H9 (cell line): ENCODE measurements around the gene RPS6KA4. TPM values are rescaled to one million over a fixed set of nuclear protein-coding genes. Genes with fewer than 3 reads are reported as not detected.

Experiments
- DNase-seq: peaks from one replicate; pipeline ENCODE4 v3.0.0-alpha.2; 2017
- H2AFZ ChIP-seq: one replicate; pipeline ENCODE4 v1.6.1; 2013; ENCODE audit warnings: mild to moderate bottlenecking, low read length, control low read depth, moderate library complexity
- H2AK5ac ChIP-seq: 2 replicates; pipeline ENCODE4 v1.6.1; 2013; ENCODE audit warnings: low read length, control low read depth, mixed read lengths; ENCODE audit not compliant: insufficient read length
- H2BK120ac ChIP-seq: one replicate; pipeline ENCODE4 v1.6.1; 2013; ENCODE audit warnings: low read depth, mild to moderate bottlenecking, low read length, control low read depth, inconsistent platforms; ENCODE audit not compliant: poor library complexity, severe bottlenecking
- H2BK12ac ChIP-seq: 2 replicates; pipeline ENCODE4 v1.6.1; 2013; ENCODE audit warnings: low read length, control low read depth, mixed read lengths, low read depth; ENCODE audit not compliant: insufficient read length
- H2BK15ac ChIP-seq: 2 replicates; pipeline ENCODE4 v1.6.1; 2013; ENCODE audit warnings: low read depth, low read length, control low read depth
- H2BK20ac ChIP-seq: one replicate; pipeline ENCODE4 v1.6.1; 2013; ENCODE audit warnings: low read depth, mild to moderate bottlenecking, low read length, control low read depth, inconsistent platforms; ENCODE audit not compliant: poor library complexity, severe bottlenecking
- H2BK5ac ChIP-seq: 2 replicates; pipeline ENCODE4 v1.6.1; 2013; ENCODE audit warnings: low read length, control low read depth, mixed read lengths; ENCODE audit not compliant: insufficient read length
- H3K14ac ChIP-seq: 2 replicates; pipeline ENCODE4 v1.6.1; 2013; ENCODE audit warnings: low read length, control low read depth; ENCODE audit not compliant: insufficient read depth
- H3K18ac ChIP-seq: 2 replicates; pipeline ENCODE4 v1.6.1; 2013; ENCODE audit warnings: low read depth, mild to moderate bottlenecking, mixed read lengths, low read length, control low read depth; ENCODE audit not compliant: insufficient read length
- H3K23ac ChIP-seq: 2 replicates; pipeline ENCODE4 v1.6.1; 2013; ENCODE audit warnings: low read length, control low read depth, mixed read lengths, low read depth; ENCODE audit not compliant: insufficient read length
- H3K23me2 ChIP-seq: 2 replicates; pipeline ENCODE4 v1.6.1; 2013; ENCODE audit warnings: low read depth, mild to moderate bottlenecking, mixed read lengths, low read length, control low read depth; ENCODE audit not compliant: insufficient read length, poor library complexity, severe bottlenecking
- H3K27ac ChIP-seq: 2 replicates; pipeline ENCODE4 v1.5.1; 2013; ENCODE audit warnings: low read length, control low read depth, mixed read lengths, low read depth; ENCODE audit not compliant: insufficient read length
- H3K27me3 ChIP-seq: 2 replicates; pipeline ENCODE4 v1.6.1; 2013; ENCODE audit warnings: low read length, control low read depth, inconsistent platforms; ENCODE audit not compliant: insufficient read depth
- H3K4ac ChIP-seq: 2 replicates; pipeline ENCODE4 v1.6.1; 2013; ENCODE audit warnings: low read depth, mild to moderate bottlenecking, control low read depth, inconsistent platforms, low read length, moderate library complexity
- H3K4me1 ChIP-seq: 2 replicates; pipeline ENCODE4 v1.6.1; 2013; ENCODE audit warnings: low read length, control low read depth, inconsistent platforms; ENCODE audit not compliant: insufficient read depth
- H3K4me2 ChIP-seq: 2 replicates; pipeline ENCODE4 v1.6.1; 2013; ENCODE audit warnings: low read length, control low read depth, mixed read lengths; ENCODE audit not compliant: insufficient read length, insufficient read depth
- H3K56ac ChIP-seq: 2 replicates; pipeline ENCODE4 v1.6.1; 2013; ENCODE audit warnings: low read depth, mild to moderate bottlenecking, mixed read lengths, low read length, control low read depth; ENCODE audit not compliant: insufficient read length
- H3K79me1 ChIP-seq: 2 replicates; pipeline ENCODE4 v1.6.1; 2013; ENCODE audit warnings: low read depth, mild to moderate bottlenecking, moderate library complexity, low read length, control low read depth, inconsistent platforms; ENCODE audit not compliant: insufficient read depth, poor library complexity, severe bottlenecking
- H3K79me2 ChIP-seq: 2 replicates; pipeline ENCODE4 v1.6.1; 2013; ENCODE audit warnings: low read length, control low read depth, inconsistent platforms; ENCODE audit not compliant: insufficient read depth
- H3K9ac ChIP-seq: 2 replicates; pipeline ENCODE4 v1.6.1; 2013; ENCODE audit warnings: low read length, control low read depth, mixed read lengths; ENCODE audit not compliant: insufficient read length; ENCODE audit errors: extremely low read depth
- H3K9me3 ChIP-seq: one replicate; pipeline ENCODE4 v1.6.1; 2013; ENCODE audit warnings: low read depth, low read length, inconsistent platforms; ENCODE audit not compliant: control insufficient read depth
- H3T11ph ChIP-seq: one replicate; pipeline ENCODE4 v1.6.1; 2013; ENCODE audit warnings: mild to moderate bottlenecking, low read length, control low read depth, inconsistent platforms
- H4K20me1 ChIP-seq: one replicate; pipeline ENCODE4 v1.6.1; 2013; ENCODE audit not compliant: control insufficient read depth, insufficient read length, insufficient read depth
- H4K5ac ChIP-seq: 2 replicates; pipeline ENCODE4 v1.6.1; 2013; ENCODE audit warnings: low read depth, mild to moderate bottlenecking, mixed read lengths, low read length, control low read depth; ENCODE audit not compliant: insufficient read length
- H4K8ac ChIP-seq: replicated peaks from 2 replicates; pipeline ENCODE4 v1.6.1; 2013; ENCODE audit warnings: low read length, control low read depth, mixed read lengths, low read depth; ENCODE audit not compliant: insufficient read length
- H4K91ac ChIP-seq: 2 replicates; pipeline ENCODE4 v1.6.1; 2013; ENCODE audit warnings: low read depth, mild to moderate bottlenecking, moderate library complexity, mixed read lengths, low read length, control low read depth; ENCODE audit not compliant: insufficient read length
- H3K27ac Mint-ChIP-seq, 3 experiments: 2 replicates in 2 of 3; 3 replicates in 1 of 3; pipeline ENCODE4 v1.8.0; 2020 to 2021; ENCODE audit warnings: mixed read lengths in 3 of 3, mild to moderate bottlenecking in 1 of 3, moderate library complexity in 1 of 3
- H3K27me3 Mint-ChIP-seq: 2 replicates; pipeline ENCODE4 v1.8.0; 2021; ENCODE audit warnings: low read depth, mild to moderate bottlenecking, moderate library complexity, mixed read lengths
- H3K36me3 Mint-ChIP-seq, 3 experiments: 2 replicates in 2 of 3; 3 replicates in 1 of 3; pipeline ENCODE4 v1.8.0; 2020 to 2021; ENCODE audit warnings: low read depth in 3 of 3, mixed read lengths in 3 of 3; ENCODE audit not compliant: insufficient read depth in 1 of 3
- H3K4me1 Mint-ChIP-seq, 2 experiments: 2 replicates each; pipeline ENCODE4 v1.8.0; 2020; ENCODE audit warnings: mixed read lengths in 2 of 2
- H3K4me3 Mint-ChIP-seq, 2 experiments: 2 replicates in 1 of 2; 3 replicates in 1 of 2; pipeline ENCODE4 v1.8.0; 2020 to 2021; ENCODE audit warnings: mild to moderate bottlenecking in 2 of 2, mixed read lengths in 2 of 2, moderate library complexity in 1 of 2
- H3K9me3 Mint-ChIP-seq, 2 experiments: 2 replicates in 1 of 2; 3 replicates in 1 of 2; pipeline ENCODE4 v1.8.0; 2020; ENCODE audit warnings: mild to moderate bottlenecking in 2 of 2, mixed read lengths in 2 of 2, moderate library complexity in 1 of 2
- CTCF ChIP-seq: fragments of 200-600 bp; sonication (generic); conservative IDR thresholded peaks from 3 replicates; pipeline ENCODE4 v1.8.0; 2021; ENCODE audit warnings: antibody characterized with exemption, mild to moderate bottlenecking
- WGBS: extraction: QIAGEN DNeasy Blood & Tissue Kit; methylation state at CpG from one replicate; pipeline ENCODE4 v1.1.7; 2013; ENCODE audit warnings: missing lambda C conversion rate, low lambda C conversion rate, mixed read lengths; ENCODE audit not compliant: insufficient read length; ENCODE audit errors: extremely low coverage; 5-methylcytosine and 5-hydroxymethylcytosine counted together
- total RNA-seq: library from RNA; stranded (reverse); gene quantifications from 2 replicates; pipeline ENCODE4 v1.2.1, GENCODE V29; 2021

RPS6KA4 gene
- total RNA-seq, 1 experiment from 2014 or later: 10.8 TPM

DNA sequence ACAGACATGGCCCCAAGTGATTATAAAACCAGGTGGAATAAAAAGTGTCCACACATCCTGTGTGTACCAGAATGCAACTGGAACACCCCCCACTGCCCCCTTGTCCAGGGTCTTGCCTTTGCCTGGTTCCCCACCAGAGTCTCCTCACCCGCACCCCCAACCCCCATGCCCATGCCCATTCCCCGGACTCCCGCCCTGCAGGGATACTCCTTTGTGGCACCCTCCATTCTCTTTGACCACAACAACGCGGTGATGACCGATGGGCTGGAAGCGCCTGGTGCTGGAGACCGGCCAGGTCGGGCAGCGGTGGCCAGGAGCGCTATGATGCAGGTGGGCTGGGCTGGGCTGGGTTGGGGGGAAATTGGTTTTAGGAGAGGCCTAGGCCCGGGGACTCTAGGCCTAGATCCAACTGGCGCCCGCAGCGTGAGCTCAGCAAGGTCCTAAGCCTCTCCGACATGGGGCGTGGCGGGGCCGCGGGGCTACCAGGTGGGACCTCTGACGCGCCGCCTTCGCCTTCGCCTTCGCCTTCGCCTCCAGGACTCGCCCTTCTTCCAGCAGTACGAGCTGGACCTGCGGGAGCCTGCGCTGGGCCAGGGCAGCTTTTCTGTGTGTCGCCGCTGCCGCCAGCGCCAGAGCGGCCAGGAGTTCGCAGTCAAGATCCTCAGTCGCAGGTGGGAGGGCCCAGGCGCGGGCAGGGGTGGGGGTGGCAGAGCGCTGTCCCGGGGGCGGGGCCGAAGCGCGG lies 9.1 kb downstream of the RPS6KA4 start:
- Histone ChIP-seq H3K4me2 (no peak overlapping the region), H3K14ac (no peak overlapping the region), H3K18ac (no peak overlapping the region), H4K91ac (no peak overlapping the region), H3K27me3 (no peaks in the 10 kb centered on the region), H3K9ac (no peak overlapping the region), H2BK120ac (no peak overlapping the region), H3K4me1 (no peaks in the 10 kb centered on the region), H2BK5ac (no peak overlapping the region), H4K20me1 (no peaks in the 10 kb centered on the region), H2AK5ac (no peak overlapping the region), H2BK12ac (no peak overlapping the region), H3K27ac (no peak overlapping the region), H3K79me2 (no peaks in the 10 kb centered on the region), H3K56ac (no peak overlapping the region), H3K23ac (no peak overlapping the region), H3T11ph (no peak overlapping the region), H4K5ac (no peak overlapping the region), H2AFZ (no peak overlapping the region), H2BK15ac (no peak overlapping the region), H3K4ac (no peak overlapping the region), H3K79me1 (no peaks in the 10 kb centered on the region), H4K8ac (no peak overlapping the region), H2BK20ac (no peak overlapping the region), H3K9me3 (no peaks in the 10 kb centered on the region), H3K23me2 (no peaks in the 10 kb centered on the region)
- no peaks in the 10 kb centered on the region for H3K27me3 Mint-ChIP-seq
- H3K4me1 Mint-ChIP-seq: peaks cover 3 to 12% of the 10 kb centered on the region in 2 experiments; a peak in 3 of 4 replicates
- no peak overlapping the region for H3K4me3 Mint-ChIP-seq
- no peak for TF ChIP-seq CTCF
- H3K36me3 Mint-ChIP-seq: peaks cover 17 to 54% (median 42%) of the 10 kb centered on the region in 3 experiments
- DNase-seq: peak; percentile 64
- no CpG with 5 or more reads among the region's 46 CpGs for WGBS
- H3K9me3 Mint-ChIP-seq: no peaks in the 10 kb centered on the region; a peak in 1 of 5 replicates
- no peak overlapping the region for H3K27ac Mint-ChIP-seq
